Measurements from ENCODE around the gene ADGRG1. TPM values are rescaled to one million over a fixed set of nuclear protein-coding genes. Genes with fewer than 3 reads are reported as not detected.

Gene ADGRG1
- total RNA-seq, 3 donors from 2014 or later (not counting 1 experiment from before 2014, with no cell fraction given): 830 to 949 (median 858) TPM

DNA sequence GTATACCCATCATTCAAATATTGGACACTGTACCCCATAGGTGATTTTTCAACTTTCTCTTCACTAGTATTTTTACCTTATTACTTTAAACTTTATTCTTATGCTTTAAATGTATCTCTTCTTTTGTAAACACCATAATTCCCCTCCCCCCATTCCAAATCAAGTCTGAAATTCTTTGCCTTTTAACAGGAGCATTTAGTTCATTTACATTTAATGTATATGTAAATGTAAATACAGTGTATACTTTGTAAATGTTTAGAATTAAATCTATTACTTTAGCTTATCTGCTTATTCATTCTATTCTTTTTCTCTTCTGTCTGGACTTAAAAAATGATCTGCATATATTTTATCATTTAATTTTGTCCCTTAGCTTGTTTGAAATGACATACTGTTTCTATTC, 30.0 kb upstream of the ADGRG1 start:
- Mint-ChIP-seq H3K27ac (peak overlapping the region; percentile 80 to 94), H3K9me3 (peaks cover 2 to 18% of the 10 kb centered on the region in 2 donors), H3K4me1 (peaks cover 80 to 87% of the 10 kb centered on the region in 2 donors), H3K4me3 (no peak overlapping the region), H3K27me3 (ENCODE audit: low read depth in 2 of 2) (no peaks in the 10 kb centered on the region), H3K36me3 (peaks cover 47% of the 10 kb centered on the region)
- peaks cover 9% of the 10 kb centered on the region for H3K36me3 ChIP-seq (ENCODE audit: control insufficient read depth, insufficient read depth, low read length)
- H3K9me3 ChIP-seq (ENCODE audit: control insufficient read depth, insufficient read depth, low read length): peaks cover 3% of the 10 kb centered on the region
- no peaks in the 10 kb centered on the region for H3K27me3 ChIP-seq (ENCODE audit: control insufficient read depth, insufficient read depth, low read length)
- TF ChIP-seq CTCF (IDR thresholded peaks at IDR 0.05): no peak
- H3K4me3 ChIP-seq (ENCODE audit: low read length): no peak overlapping the region
- ATAC-seq (no peak), DNase-seq (no peak)
- intact Hi-C loops (cut with micrococcal nuclease): no loop called here
- H3K27ac ChIP-seq (ENCODE audit: low read length): no peak overlapping the region
- H3K4me1 ChIP-seq (ENCODE audit: control insufficient read depth, insufficient read depth, low read length): peaks cover 55% of the 10 kb centered on the region

DNA sequence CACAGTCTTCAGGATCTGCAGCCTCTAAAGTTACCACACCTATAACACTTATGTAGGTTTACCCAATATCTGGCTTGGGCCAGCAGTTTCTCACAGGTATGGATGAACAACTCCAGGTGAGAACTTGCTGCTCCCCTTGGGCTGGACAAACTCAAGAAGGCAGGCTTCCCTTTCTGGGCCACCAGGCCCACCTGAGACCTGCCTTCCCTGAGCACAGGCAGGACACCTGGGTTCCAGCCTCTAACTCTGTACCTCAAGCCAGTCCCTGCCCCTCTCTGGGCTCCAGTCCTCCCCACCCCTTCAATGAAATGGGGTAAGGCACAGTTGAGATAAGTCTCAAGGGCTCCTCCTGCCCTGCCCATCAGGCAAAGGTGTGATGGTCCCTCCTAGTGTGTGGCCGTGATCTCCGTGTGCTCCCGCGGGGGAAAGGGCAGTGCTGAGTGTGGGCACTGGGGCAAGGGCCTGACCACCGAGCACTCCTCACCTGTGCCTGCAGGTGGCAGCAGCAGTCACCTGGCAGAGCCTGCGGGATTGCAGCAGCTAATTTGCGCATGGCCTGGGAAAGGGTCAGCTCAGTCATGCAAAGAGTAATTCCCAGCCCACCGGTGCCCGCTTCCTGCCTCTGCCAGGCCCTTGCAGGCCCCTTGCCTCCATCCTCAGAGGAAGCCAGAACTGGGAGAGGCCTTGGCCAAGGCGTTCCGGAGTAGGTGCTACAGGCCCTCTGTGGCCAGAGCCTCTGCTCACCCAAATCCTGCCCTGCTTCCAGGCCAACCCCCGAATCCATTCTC, 28.2 kb upstream of the ADGRG1 start:
- Mint-ChIP-seq H3K9me3 (peaks cover 2 to 18% of the 10 kb centered on the region in 2 donors), H3K36me3 (peaks cover 35% of the 10 kb centered on the region), H3K27me3 (ENCODE audit: low read depth in 2 of 2) (no peaks in the 10 kb centered on the region), H3K4me3 (peak overlapping the region; percentile 72), H3K4me1 (peaks cover 72 to 78% of the 10 kb centered on the region in 2 donors), H3K27ac (peak overlapping the region; percentile 80 to 94)
- peaks cover 64% of the 10 kb centered on the region for H3K4me1 ChIP-seq (ENCODE audit: control insufficient read depth, insufficient read depth, low read length)
- no peak overlapping the region for H3K4me3 ChIP-seq (ENCODE audit: low read length)
- TF ChIP-seq CTCF (IDR thresholded peaks at IDR 0.05): peak; percentile 45
- 21% methylated on average over 12 of the region's 12 CpGs for WGBS (ENCODE audit: insufficient coverage)
- peak overlapping the region; percentile 94 for H3K27ac ChIP-seq (ENCODE audit: low read length)
- ATAC-seq (peak in 2 of 3 donors; percentile 10 to 24), DNase-seq (peak; percentile 30 to 63)
- peaks cover 3% of the 10 kb centered on the region for H3K9me3 ChIP-seq (ENCODE audit: control insufficient read depth, insufficient read depth, low read length)
- no peaks in the 10 kb centered on the region for H3K27me3 ChIP-seq (ENCODE audit: control insufficient read depth, insufficient read depth, low read length)
- peaks cover 9% of the 10 kb centered on the region for H3K36me3 ChIP-seq (ENCODE audit: control insufficient read depth, insufficient read depth, low read length)
- intact Hi-C loops (cut with micrococcal nuclease): no loop called here

GRCh38 chr16:57600952-57601580, 27.4 kb upstream of the ADGRG1 start:
- DNase-seq (peak in 1 of 2 donors; percentile 9), ATAC-seq (no peak)
- Mint-ChIP-seq H3K27me3 (ENCODE audit: low read depth in 2 of 2) (no peaks in the 10 kb centered on the region), H3K9me3 (peaks cover 0 to 15% of the 10 kb centered on the region in 2 donors), H3K4me1 (peaks cover 74 to 80% of the 10 kb centered on the region in 2 donors), H3K27ac (peak overlapping the region; percentile 80 to 94), H3K4me3 (peak overlapping the region; percentile 72), H3K36me3 (peaks cover 28% of the 10 kb centered on the region)
- H3K4me1 ChIP-seq (ENCODE audit: control insufficient read depth, insufficient read depth, low read length): peaks cover 61% of the 10 kb centered on the region
- WGBS (ENCODE audit: insufficient coverage): 50% methylated on average over 1 of the region's 2 CpGs
- TF ChIP-seq CTCF (IDR thresholded peaks at IDR 0.05): no peak
- peaks cover 6% of the 10 kb centered on the region for H3K36me3 ChIP-seq (ENCODE audit: control insufficient read depth, insufficient read depth, low read length)
- no peaks in the 10 kb centered on the region for H3K9me3 ChIP-seq (ENCODE audit: control insufficient read depth, insufficient read depth, low read length)
- intact Hi-C loops (cut with micrococcal nuclease): no loop called here
- no peaks in the 10 kb centered on the region for H3K27me3 ChIP-seq (ENCODE audit: control insufficient read depth, insufficient read depth, low read length)
- H3K27ac ChIP-seq (ENCODE audit: low read length): peak overlapping the region; percentile 94
- H3K4me3 ChIP-seq (ENCODE audit: low read length): no peak overlapping the region
